HG02678 (cell line): ENCODE data around the gene RFT1.

ENCODE experiments used
- ATAC-seq: cut with Tn5 transposase; IDR thresholded peaks from one replicate; pipeline ENCODE4 v1.9.1; 2021; ENCODE audit warnings: mild to moderate bottlenecking, moderate library complexity; ENCODE audit not compliant: unreplicated experiment

The RFT1 gene

DNA sequence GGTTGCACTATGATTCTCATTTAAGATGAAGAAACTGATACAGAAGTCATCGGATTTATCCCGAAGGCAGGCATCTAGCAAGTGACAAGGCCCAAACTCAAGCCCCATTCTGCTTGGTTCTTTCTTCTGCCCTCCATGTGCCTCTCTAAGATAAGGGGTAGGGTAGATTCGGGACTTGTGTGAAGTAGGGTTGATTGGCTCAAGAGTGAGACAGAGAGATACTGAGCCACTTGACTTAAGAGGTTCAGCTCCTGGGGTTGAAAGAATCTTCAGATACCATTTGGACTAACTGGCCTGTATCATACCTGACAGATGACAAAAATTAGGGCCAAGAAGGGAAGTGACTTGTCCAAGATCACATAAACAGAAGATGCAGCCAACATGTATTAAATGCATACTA, 891 bp downstream of the RFT1 start:
- no peak for ATAC-seq

DNA sequence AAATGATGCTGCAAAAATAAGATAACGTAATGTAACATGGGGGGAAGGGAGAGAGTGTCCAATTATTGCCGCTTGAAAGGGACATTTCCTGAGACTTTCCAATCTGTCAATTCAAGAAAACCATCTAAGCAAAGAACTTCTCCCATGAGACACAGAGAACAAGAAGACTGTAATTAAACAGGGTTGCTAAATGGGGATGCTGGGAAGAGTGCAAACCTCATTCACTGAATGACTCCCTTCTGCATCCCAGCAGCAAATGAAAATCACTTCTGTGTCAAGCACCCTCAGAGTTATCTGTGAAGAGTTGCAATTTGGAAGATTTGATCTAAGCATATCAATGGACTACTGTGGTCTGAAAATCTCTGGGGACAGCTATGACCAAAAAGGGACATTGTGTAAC, 3.6 kb downstream of the RFT1 start:
- ATAC-seq, result no peak

DNA sequence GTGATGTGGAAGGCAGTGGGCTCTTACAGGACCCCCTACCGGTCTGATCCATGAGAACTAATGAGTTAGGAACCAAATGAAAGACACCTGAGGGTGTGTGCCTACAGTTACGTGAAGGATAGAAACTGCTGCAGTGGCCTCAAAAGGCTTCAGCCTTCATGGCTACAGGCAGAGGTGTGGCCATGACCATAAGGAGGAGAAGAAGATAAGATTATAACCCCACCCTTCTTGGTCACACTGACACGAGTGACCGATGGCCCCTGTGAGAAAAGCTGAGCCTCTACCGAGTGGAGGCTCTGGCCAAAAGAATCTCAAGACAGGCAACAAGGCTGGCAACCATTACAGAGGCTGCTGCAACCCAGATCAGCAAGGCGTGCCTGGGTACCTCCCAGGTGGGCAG, 6.3 kb downstream of the RFT1 start:
- no peak for ATAC-seq

DNA sequence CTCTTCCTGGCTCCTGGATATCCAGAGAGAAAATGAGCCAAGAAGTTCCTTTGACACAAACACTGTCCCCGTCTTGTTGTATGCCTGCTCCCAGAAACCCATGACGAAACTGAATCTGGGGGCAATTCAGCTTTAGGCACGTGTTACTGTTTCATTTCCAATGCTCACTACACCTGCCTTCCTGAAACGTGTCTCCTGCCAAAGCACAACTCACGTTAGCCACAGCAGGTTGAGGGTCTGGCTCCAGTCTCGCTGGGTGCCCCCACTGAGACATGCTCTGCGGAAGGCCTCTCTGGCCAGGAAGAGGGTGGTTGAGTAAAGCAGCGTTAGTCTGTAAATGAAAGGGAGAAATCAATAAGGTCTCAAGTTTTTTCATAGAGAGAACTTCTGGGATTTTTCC, 6.7 kb downstream of the RFT1 start:
- ATAC-seq, result no peak

DNA sequence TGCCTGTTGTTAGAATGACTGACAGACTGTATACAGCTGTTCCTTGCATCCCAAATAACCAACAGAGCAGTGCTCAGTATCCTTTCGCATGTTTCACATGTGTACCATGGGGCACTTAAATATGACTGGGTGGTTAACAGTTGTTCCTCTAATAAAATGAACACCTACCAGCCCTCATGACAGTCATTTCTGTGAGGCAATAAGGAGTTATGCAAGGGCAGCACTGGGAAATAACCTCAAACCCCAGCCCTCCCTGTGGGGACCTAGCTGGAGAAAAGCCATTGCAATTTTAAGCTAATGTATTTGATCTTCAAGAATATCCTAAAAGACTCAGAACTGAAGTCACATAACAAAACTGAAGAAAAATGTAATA, 7.3 kb downstream of the RFT1 start:
- no peak for ATAC-seq

DNA sequence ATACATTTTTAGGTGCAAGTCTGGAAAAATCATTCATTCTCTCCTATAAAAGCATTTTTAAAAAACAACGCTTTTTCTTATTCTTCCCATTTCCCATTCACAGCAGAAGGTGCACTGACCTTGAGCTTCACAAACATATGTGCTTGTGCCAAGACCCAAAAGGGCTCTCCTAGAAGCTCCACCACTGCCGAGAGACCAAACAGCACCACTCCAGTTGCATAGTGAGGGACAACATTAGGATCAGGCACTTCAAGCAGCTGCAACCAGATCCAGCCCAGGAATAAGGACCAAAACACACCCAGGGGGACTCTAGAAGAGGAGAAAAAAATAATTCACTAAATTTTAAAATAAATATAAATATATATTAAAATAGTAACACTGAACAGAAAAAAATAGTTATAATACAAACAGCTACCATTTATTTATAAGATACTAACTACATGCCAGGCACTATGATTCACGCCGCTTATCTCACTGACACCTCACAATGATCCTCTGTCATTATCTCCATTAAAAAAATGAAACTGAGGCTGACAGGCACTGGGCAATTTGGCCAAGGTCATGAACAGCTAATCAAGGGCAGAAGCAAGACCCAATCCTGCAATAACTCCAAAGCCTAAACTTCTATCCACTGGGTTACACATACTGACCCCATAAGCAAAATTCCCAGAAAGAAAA, 7.8 kb downstream of the RFT1 start:
- no peak for ATAC-seq

DNA sequence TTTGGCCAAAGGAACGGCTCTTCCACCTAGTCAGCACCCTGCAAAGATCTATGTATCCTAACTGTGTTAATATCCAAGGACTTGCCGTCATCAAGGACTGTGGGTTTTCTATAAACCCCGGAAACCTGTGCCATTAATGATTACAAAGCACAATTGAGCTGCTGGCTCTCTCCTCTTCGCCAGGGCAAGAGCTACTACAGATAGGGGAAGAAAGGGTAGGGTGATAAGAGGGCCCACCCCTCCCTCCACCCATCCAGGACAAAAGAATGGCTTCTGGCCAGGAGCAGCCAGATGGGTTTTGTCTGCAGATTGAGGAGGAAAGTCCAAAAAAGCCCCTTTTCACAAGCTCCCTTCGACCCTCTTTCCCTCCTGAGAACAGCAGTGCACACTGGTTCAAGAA, 9.9 kb downstream of the RFT1 start:
- ATAC-seq, result no peak

DNA sequence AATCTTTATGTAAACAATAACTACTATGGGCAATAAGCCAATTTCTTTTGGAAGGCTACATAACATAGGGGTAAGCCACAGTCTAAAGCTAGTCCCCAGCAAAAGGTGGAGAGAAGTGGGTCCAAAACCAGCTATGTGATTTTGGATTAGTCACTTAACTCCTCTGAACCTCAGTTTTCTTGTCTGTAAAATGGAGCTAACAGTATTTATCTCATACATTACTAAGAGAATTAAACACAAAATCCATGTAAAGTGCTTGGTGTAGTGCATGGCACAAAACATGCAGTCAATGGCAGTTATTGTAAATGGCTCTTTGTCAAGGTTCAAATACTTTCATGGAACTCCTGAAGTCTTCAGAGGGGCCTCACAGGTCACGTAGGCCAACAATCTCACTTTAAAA, 13.3 kb downstream of the RFT1 start:
- ATAC-seq, result no peak

GRCh38 chr3:53114412-53115074, 15.7 kb downstream of the RFT1 start:
- ATAC-seq, result no peak

DNA sequence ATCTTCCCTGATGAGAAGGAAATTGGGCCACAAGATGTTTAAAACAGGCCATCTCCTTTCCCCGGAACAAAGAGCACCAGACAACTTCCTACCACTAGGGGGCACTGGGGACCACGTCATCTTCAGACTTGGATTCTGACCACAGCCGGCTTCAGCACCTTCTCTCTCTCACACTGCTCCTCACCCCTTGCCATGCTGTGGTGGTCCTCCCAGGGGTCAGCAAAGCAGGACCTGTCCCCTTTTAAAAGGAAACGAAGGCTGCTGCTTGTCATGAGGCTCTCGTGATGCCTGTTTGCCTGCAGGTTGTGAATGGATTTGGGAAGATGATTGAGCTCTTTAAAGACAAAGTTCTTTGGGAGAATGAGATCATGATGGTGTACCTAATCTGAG, 16.2 kb downstream of the RFT1 start:
- ATAC-seq, result peak; percentile 70

GRCh38 chr3:53113293-53114010, 16.8 kb downstream of the RFT1 start:
- ATAC-seq, result no peak

- ATAC-seq, result no peak
Observed at GRCh38 chr3:53111822-53112221, 18.4 kb downstream of the RFT1 start.

GRCh38 chr3:53109891-53110771, 20.1 kb downstream of the RFT1 start:
- no peak for ATAC-seq

- no peak for ATAC-seq
Observed at GRCh38 chr3:53109190-53109589, 21.0 kb downstream of the RFT1 start.

DNA sequence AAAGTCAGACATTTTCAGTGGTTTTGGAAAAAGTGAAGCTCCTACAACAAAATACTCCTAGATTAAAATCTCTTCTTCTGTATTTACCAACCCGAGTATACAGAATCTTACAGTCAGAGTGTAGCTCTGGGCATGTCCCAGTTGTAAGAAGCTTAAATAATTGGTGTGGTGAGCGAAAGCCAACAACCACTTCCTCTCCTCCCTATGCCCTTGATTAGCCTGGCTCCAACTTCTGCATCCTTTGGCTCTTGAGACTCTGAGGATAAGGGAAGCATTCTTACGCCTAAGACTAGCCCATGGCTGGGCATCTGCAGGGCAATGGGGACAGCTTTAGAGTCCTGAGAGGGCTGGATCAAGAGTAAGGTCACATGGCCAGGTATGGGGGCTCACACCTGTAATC, 25.5 kb downstream of the RFT1 start:
- no peak for ATAC-seq

- ATAC-seq, result no peak
Observed at GRCh38 chr3:53103397-53104296, 26.6 kb downstream of the RFT1 start.

DNA sequence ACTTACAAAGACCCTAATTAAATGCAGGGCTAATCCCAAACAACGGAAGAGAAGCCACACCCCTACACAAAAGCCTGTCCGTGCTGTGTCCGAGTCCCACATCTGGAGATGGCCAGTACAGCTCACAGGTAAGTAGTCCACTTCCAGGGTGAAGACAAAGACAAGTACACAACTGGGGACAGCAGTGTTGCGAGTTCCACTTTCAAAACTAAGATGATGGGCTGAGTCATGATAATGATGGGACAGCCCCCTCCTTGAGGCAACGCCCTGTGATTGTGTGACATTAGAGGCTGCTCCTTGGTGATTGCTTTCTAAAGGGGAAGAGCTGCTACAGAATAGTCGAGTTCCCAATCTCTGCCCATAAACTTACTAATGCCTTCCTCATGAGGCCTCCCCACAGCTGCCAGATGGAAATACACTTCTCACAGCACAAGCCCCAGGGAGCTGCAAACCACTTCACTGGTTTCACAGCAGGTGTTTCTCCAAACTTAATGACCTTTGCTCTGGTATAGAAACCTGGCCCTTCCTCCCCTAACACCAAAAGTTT, 27.6 kb downstream of the RFT1 start:
- ATAC-seq, result peak; percentile 87

- ATAC-seq, result no peak
Observed at GRCh38 chr3:53101956-53102355, 28.3 kb downstream of the RFT1 start.

DNA sequence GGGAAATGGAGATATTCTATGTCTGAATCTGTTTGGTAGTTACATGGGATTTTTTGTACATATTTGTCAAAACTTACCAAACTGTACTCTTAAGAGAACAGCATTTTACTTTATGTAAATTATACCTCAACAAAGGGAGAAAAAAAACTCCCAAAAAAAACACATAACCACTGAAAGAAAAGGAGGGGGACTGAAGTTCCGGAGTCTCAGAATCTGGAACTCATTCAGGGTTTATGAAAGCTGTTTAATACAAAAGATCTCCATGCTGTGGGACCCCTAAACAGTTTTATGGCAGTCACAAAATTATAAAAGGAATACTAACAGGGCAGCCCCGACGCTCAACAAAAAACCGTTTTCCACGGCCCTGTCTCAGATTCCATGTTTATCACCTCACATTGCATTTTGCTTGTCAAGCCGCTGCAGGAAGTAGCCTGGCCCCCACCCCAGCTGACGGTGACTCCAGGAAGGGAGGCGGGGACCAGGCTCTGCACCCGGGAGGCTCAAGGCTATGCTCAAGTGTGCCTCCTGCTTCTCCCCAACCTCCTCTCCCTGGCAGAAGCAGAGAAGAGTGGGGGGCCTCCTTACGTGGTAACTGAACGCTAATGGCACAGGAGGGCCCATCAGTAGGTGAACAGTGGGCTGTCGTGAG, 29.3 kb downstream of the RFT1 start:
- no peak for ATAC-seq

GRCh38 chr3:53097887-53098286, 32.3 kb downstream of the RFT1 start:
- no peak for ATAC-seq
